SHP77 treated with DMSO at 0.1 percent for 48 hours (cell line): ENCODE data around the gene CCDC157.
"Not testable (repeated sequence)": the region's sequence is repeated elsewhere in the genome, so short reads cannot be mapped to it uniquely, and the experiment has no call there.

ENCODE experiments used
- DNase-seq: peaks from one replicate; lab custom pipeline; 2025; lab: John Stamatoyannopoulos, UW

Gene CCDC157

GRCh38 chr22:30392661-30393321, 36.0 kb downstream of the CCDC157 start:
- no peak for DNase-seq

- DNase-seq: no peak
Observed at GRCh38 chr22:30393322-30393680, 36.5 kb downstream of the CCDC157 start.

- no peak for DNase-seq
Observed at GRCh38 chr22:30393885-30394284, 37.1 kb downstream of the CCDC157 start.

DNA sequence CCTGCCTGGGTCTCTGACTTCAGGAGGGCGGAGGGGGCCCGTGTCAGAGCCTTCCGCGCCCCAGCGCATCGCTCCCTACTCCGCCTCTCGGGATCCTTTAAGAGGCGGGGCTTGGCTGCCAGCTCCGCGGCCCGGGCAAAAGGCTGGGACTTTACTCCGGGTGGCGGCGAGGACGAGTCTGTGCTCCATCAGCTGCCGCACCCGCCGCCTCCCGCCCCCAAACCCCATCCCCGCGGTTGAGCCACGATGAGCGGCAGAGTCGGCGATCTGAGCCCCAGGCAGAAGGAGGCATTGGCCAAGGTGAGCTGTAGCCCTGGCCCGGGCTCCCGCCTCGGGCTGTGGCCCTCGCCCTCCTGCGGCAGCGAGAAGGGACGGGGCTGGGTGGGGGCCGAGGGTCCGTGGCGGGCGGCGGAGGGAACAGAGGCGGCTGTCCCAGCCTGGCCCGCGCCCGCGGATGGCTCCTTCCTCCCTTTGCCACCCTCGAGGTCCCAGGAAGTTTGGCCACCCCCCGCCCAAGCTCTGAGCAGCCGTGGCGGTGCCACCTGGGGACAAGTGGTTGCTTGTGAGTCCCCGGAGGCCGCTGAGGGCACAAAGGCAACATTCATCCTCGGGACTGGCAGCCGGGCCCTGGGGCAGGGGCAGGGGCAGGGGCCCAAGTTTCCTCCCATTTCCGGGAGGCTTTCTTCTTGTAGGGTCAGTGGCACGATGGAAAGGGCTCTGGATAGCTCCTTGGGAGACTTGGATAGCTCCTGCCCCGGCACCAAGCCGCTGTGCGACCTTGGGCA, 40.3 kb downstream of the CCDC157 start, which contains the start of gene SEC14L2:
Gene SEC14L2, plus strand, starts transcription at position 148 of the 785 bp plus-strand sequence. Its CDS starts 99 bp downstream, at position 247.
- no peak for DNase-seq

DNA sequence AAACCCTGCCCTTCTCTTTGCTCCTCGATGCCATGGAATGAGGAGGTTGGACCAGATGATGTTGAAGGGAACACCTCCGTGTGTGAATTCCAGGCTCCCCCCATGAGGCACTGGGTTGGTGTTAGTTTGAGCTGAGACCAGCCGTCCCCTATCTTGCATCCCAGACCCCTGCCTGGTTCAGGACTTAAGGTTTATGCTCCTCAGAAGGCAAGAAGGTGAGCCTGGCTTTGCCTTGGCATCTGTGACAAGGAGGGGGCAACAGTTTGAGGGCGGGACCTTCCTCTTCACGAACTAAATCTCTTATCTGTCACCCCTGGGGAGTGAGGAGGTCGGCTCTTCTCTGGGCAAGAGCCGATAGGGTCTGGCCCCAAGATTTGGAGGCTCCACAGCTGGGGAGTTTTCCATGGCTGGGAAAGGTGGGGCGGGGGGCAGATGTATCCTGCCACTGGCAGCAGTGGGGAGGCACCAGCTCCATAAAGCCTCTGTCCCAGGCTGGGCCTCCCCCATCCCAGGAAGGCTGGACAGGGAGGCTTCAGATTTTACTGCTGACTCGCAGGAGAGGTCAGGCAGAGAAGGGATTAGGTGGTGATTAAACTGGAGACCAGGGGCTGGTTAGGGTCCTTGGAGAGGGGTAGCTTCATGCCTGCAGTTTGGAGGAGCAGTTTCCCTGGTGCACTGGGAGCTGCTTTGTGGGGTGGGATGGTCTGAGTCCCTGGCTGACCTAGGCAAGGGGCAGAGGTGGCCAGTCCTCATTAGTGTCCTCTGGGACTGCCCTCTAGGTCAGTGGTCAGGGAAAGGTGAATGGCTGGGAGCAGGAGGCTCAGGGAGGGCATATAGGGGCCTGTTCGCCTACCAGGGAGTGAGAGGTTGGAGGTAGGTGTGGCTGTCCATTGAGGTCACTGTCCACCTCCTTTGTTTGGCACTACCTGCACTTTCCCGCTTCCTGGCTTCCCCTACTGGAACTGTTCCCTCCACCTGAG, 41.1 kb downstream of the CCDC157 start:
- no peak for DNase-seq

DNA sequence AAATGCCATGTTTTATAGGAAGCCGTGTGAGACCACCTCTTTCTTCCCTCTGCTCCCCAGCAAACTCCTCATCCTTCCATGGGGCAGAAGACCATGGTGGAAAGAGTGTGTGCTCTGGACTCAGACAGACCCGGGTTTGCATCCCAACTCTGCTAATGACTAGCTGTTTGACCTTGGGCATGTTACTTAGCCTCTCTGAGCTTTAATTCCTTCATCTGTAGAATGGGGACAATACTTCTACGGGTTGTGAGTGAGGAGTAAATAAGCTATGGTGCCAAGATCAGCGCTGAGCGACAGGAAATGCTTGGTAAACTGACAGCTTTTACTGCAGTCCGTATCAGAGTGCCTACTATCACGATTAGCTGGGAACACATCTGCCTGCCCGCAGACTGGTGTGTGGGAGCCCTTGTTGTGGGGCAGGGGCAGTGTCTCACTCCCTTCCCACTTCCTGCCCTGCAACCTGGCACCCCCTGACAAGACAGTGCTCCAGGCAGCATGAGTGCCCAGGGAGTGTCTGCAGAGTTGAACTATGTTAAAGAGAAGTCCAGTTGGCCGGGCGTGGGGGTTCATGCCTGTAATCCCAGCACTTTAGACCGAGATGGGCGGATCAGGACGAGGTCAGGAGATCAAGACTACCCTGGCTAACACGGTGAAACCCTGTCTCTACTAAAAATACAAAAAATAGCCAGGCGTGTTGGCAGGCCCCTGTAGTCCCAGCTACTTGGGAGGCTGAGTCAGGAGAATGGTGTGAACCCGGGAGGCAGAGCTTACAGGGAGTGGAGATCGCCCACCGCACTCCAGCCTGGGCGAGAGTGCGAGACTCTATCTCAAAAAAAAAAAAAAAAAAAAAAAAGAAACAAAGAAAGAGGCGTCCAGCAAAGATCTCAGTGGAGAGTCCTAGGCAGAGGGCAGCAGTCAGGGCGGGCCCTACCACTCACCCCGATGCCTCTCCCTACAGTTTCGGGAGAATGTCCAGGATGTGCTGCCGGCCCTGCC, 42.2 kb downstream of the CCDC157 start:
- DNase-seq: no peak

GRCh38 chr22:30399718-30400117, 42.9 kb downstream of the CCDC157 start:
- no peak for DNase-seq

DNA sequence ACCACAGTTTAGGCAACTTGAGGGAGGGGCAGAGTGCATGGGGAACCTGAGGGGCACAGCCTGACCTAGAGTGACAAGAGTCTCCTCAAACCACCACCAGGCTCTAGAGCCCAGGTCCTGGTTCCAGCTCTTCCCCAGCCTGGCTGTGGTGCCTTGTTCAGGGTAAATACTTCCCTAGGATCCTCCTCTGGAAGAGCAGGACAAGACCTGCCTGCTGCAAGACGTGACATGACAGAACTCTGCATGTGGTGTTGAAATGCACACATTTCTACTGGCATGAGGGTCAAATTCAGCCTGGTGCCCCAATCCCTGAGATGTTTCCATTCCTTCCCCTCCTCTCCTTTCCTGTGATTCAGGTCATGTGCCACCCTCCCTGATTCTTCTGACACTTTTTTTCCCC, 43.4 kb downstream of the CCDC157 start:
- DNase-seq: no peak

- not testable (repeated sequence) for DNase-seq
Observed at GRCh38 chr22:30401024-30401423, 44.2 kb downstream of the CCDC157 start.

GRCh38 chr22:30402028-30402765, 45.4 kb downstream of the CCDC157 start:
- DNase-seq: no peak

DNA sequence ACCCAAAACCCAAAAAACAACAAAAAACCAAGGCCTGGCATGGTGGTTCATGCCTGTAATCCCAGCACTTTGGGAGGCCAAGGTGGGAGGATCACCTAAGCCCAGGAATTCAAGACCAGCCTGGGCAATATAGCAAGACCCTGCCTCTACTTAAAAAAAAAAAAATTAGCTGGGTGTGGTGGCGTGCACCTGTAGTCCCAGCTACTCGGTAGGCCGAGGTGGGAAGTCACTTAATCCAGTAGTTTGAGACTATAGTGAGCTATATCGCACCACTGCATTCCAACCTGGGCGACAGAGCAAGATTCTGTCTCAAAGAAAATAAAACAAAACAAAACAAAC, 45.9 kb downstream of the CCDC157 start:
- DNase-seq: not testable (repeated sequence)

DNA sequence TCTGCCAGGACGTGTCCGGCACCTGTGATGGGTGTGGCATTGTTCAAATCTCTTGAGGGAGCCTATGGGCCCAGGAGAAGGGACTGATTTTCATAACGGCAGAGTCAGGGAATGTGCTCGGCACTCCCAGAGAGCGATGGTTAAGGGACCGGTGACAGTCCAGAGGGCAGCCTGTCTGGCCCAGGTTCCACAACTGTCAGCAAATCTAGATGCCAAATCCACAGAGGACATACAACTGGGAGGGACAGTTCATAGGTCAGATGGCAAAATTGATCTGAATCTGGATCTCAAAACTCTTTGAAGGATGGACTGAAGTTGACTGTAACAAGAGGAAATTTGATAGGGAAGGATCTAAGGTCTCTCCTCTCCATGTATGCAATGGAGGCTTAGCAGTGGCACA, 47.5 kb downstream of the CCDC157 start:
- DNase-seq: no peak

GRCh38 chr22:30405731-30406130, 48.9 kb downstream of the CCDC157 start:
- no peak for DNase-seq

- no peak for DNase-seq
Observed at GRCh38 chr22:30406400-30406799, 49.6 kb downstream of the CCDC157 start.

GRCh38 chr22:30408388-30409102, 51.7 kb downstream of the CCDC157 start:
- DNase-seq: no peak

DNA sequence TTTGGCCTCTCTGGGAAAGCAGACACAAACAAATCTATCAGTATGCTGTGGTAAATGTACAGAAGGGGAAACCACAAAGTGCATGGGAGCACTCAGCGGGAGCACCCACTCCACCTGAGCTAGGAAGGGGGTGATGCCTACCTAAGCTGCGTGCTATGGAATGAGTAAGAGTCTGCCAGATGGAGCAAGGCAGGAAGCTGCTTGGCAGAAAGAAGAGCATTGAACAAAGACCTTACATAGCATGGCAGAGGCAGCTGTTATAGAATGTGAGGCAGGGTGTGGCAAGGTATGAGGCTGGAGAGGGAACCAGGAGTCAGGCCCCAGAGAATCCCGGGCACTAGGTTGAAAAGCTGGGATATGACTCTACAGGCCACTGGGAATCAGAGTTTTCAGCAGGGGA, 55.0 kb downstream of the CCDC157 start:
- no peak for DNase-seq

- DNase-seq: no peak
Observed at GRCh38 chr22:30413001-30413400, 56.2 kb downstream of the CCDC157 start.

- DNase-seq: no peak
Observed at GRCh38 chr22:30413745-30414524, 57.1 kb downstream of the CCDC157 start.

GRCh38 chr22:30414525-30415047, 57.8 kb downstream of the CCDC157 start:
- no peak for DNase-seq
